AG04449 (cell line): Measurements from ENCODE around the gene ERC2.
A peak's percentile ranks its signal among the peaks of the same experiment; 100 is the strongest.

Experiments used
- CTCF ChIA-PET: fragments of 350-600 bp; formaldehyde crosslinking; extraction: SDS; loops from one replicate; lab custom pipeline; 2021; ENCODE audit warnings: antibody characterized with exemption; lab: Yijun Ruan, JAX
- POLR2A ChIA-PET: fragments of 400-600, 350-600 bp; formaldehyde crosslinking; extraction: SDS; loops from one replicate; lab custom pipeline; 2020; ENCODE audit warnings: antibody characterized with exemption, inconsistent platforms; lab: Yijun Ruan, JAX
- DNase-seq: peaks from one replicate; pipeline ENCODE4 v3.0.0-alpha.2; 2010; ENCODE audit warnings: low read depth, low spot score
- H3K4me3 ChIP-seq: 2 replicates; pipeline ENCODE4 v1.5.1; 2011; ENCODE audit warnings: low read depth, mild to moderate bottlenecking, control low read depth, low read length
- TF ChIP-seq, protein P1 (sequence below): IDR thresholded peaks from one replicate; pipeline ENCODE4 v1.5.1; 2011; ENCODE audit warnings: mild to moderate bottlenecking, moderate library complexity, low read length, control low read depth, inconsistent platforms; ENCODE audit not compliant: insufficient read depth; ENCODE audit errors: missing control alignments

ERC2 gene

DNA sequence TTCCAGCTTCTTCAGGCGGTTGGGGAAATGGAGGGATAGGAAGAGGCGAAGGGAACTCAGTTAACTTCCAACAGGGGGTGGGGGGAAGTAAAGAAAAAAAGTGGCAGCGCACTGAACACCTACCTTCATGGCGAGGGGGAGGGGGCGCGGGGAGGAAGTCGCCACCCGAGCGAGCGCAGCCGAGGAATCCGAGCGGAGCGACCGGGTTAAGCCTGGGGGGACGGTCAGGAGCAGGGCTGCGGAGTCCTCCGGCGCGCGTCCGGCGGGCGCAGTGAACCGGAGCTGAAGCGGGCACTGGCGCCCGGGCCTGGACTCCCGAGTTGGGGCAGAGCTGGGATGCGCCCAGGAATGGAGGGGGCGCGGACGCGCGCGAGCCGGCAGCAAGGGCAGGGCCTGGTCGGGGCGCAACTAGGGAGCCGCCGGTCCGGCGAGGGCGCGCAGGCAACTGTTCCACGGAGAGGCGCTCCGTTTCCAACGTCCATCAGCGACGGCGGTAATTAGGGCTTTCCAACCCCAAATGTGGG lies 981.3 kb downstream of the ERC2 start, which contains the start of gene WNT5A:
TSS of gene WNT5A (minus strand) at position 450 of the 524 bp plus-strand sequence. CDS start at position 129, 321 bp downstream.
- peak within 1 kb of the TSS; percentile 98 for H3K4me3 ChIP-seq
- ChIA-PET CTCF (interaction anchor here (0.6 to 2.2 kb wide), 6 partner anchors 10 to 321 kb away, joined by 3 to 12 read pairs (median 5); no protein-coding TSS in a partner anchor), POLR2A (interaction anchor here (0.7 to 2.9 kb wide), 10 partner anchors 10 to 764 kb away, joined by 3 to 21 read pairs (median 4); no protein-coding TSS in a partner anchor)
- TF ChIP-seq, protein P1, sequence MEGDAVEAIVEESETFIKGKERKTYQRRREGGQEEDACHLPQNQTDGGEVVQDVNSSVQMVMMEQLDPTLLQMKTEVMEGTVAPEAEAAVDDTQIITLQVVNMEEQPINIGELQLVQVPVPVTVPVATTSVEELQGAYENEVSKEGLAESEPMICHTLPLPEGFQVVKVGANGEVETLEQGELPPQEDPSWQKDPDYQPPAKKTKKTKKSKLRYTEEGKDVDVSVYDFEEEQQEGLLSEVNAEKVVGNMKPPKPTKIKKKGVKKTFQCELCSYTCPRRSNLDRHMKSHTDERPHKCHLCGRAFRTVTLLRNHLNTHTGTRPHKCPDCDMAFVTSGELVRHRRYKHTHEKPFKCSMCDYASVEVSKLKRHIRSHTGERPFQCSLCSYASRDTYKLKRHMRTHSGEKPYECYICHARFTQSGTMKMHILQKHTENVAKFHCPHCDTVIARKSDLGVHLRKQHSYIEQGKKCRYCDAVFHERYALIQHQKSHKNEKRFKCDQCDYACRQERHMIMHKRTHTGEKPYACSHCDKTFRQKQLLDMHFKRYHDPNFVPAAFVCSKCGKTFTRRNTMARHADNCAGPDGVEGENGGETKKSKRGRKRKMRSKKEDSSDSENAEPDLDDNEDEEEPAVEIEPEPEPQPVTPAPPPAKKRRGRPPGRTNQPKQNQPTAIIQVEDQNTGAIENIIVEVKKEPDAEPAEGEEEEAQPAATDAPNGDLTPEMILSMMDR = no peak
- DNase-seq = no peak

DNA sequence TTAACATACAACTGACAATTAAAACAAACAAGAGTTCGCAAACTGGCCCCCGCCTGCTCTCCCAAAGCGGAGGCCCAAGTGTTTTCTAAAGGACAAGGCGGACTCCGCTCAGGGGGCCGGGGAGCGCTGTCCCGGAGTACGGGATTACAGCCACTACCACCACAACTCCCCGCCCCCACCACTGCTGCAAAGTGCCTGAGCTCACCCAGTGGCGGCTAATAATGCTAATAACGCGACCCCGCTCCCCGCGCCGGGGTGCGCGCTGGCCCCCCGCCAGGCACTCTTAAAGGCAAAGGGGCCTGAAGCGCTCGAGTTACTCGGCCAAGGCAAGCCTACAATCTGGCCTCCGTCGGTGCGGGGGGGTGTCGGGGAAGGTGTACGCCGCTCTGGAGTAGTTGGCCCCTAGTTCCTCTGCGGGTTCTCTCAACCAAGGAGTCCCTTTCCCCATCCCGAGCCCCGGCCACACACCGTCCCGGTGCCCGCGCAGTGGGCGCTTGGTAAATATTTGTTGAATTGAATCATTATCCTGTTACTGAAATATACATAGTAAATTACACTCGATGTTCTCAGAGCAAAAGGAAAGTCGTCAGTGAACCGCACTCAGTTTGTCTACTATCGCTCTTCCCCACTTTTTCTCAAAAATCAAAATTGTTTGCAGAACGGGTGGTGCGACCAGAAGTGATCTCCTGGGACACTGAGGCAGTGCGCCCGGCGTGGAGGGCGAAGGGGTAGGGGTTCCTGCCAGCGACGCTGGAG lies 982.0 kb downstream of the ERC2 start:
- peak overlapping the region; percentile 98 for H3K4me3 ChIP-seq
- POLR2A ChIA-PET = interaction anchor here (0.7 to 2.9 kb wide), 7 partner anchors 10 to 326 kb away, joined by 3 to 21 read pairs (median 4); no protein-coding TSS in a partner anchor
- CTCF ChIA-PET = interaction anchor here (0.8 to 4.5 kb wide), 7 partner anchors 9 to 358 kb away, joined by 3 to 25 read pairs (median 6); no protein-coding TSS in a partner anchor
- no peak for DNase-seq
- TF ChIP-seq, protein P1 = no peak

DNA sequence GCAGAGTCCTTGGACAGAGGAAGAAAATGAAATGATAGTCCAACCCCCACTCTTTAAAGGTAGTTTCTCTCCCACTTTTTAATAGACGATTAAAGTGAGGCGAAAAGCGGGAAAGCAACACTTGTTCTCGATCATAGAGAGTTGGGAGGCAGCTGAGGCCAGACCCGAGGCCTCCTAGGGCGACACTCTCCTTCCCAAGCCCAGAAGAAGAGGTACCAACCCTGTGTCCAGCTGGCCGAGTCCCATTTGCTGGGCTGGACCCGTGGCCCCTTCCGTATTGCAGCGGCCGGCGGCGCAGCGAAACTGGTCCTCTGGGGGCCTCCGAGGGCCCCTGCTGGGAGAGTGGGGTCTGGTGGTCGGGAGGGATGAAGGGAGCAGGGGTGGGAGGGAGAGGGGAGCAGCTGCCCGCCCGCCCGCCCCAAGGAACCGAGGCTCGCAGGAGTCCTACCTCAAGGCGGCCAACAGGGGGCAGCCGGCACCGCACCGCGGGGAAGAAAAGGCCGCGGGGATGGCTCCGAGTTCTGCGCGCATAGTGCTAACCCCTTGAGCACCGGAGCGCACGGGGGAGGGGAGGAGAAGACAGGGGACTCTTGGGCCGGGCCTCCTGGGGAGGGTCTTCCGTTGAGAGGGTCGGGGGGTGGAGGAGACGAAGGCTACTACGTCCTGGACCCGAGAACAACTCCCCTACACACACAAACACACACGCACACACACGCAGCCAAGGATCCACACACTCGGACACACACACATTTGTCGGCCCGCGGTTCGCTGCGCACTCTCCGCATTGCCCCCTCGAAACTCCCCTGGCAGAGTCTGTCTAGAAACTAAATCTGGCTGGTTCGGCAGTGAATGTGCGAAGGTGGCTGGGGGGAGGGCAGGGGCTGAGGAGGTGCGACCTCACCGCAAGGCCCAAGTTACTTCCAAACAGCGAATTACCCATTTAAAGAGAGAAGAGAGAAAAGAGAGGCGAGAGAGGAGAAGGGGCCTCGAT lies 983.2 kb downstream of the ERC2 start:
- POLR2A ChIA-PET = interaction anchor here (0.6 to 1.2 kb wide), 5 partner anchors 9 to 520 kb away, joined by 3 to 6 read pairs (median 4); no protein-coding TSS in a partner anchor
- no peak for DNase-seq
- CTCF ChIA-PET = interaction anchor here (0.7 to 4.5 kb wide), 15 partner anchors 8 to 769 kb away, joined by 3 to 25 read pairs (median 3); no protein-coding TSS in a partner anchor
- TF ChIP-seq, protein P1 = peak; percentile 80
- peak overlapping the region; percentile 98 for H3K4me3 ChIP-seq

DNA sequence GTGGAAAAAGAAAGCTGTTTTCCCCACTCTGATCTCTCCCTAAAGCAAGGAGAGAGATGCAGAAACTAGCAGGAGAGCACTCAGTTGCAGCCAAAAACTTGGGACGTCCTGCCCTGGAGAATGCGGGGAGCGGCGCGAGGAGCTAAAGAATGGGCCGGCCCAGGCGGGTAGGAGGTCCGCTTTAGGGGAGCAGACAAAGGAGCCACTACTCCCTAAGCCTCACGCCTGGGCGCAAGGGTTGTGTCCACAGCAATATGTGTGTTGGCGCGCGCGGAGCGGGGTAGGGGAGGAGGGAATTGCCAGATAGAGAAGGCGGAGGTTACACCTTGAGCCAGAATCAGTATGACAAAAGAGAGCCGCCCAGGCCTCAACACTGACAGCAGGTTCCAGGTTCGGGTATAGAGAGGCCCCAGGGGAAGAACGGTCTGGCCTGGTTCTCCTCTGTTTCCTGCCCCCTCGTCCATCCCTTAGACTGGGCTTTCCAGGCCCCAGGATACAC lies 984.0 kb downstream of the ERC2 start:
- ChIA-PET POLR2A (interaction anchor here (0.6 to 3.4 kb wide), 7 partner anchors 8 to 519 kb away, joined by 3 to 19 read pairs (median 5); no protein-coding TSS in a partner anchor), CTCF (interaction anchor here (0.7 to 4.5 kb wide), 12 partner anchors 12 to 770 kb away, joined by 3 to 25 read pairs (median 3); no protein-coding TSS in a partner anchor)
- H3K4me3 ChIP-seq = peak overlapping the region; percentile 98
- no peak for DNase-seq
- TF ChIP-seq, protein P1 = no peak

DNA sequence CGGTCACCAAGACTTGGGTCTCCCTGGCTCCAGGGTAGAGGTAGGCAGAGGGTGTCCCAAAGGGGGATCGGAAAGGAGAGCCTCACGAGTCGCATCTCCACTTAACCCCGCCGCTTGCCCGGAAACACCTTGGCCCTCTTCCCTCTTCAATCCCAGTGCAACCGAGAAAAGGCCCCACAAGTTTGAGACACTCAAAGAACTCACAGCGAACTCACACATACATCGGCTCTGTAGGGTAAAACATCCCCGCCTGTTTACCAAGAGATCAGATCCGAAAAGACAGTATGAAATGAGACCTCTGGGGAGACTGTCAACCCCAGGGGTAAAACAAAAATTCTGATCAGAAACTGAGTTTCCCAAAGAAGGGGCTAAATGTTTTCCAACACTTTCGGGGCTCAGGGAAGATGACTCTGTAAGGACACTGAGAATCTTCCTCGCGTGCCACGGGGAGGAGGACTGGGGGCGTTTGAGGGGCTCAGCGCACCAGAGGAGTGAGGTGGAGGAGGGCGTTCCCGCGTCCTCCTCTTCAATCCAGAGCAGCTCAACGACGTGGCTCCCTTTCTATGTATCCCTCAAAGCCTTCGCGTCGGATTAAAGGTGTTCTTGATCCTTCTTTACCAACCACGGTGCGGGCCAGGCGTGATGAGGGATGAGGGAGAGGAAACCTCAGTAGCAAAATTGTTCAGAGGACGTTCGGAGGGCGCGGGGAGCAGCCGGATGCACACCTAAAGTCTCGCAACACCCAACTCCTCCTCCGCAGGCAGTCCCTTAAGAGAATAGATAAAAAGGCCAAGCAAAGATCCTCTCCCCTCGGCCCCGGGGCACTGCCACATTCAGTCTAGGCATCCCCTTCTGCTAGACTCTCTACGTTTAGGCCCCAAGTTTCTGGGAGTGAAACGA lies 984.8 kb downstream of the ERC2 start:
- DNase-seq = no peak
- peak overlapping the region; percentile 98 for H3K4me3 ChIP-seq
- TF ChIP-seq, protein P1 = no peak
- CTCF ChIA-PET = interaction anchor here (0.9 to 4.5 kb wide), 13 partner anchors 13 to 771 kb away, joined by 3 to 25 read pairs (median 3); no protein-coding TSS in a partner anchor
- POLR2A ChIA-PET = interaction anchor here (0.7 to 3.4 kb wide), 8 partner anchors 15 to 518 kb away, joined by 3 to 19 read pairs (median 4); no protein-coding TSS in a partner anchor
